ENCODE results near the gene XPNPEP1. TPM values are rescaled to one million over a fixed set of nuclear protein-coding genes. Genes with fewer than 3 reads are reported as not detected.

Gene XPNPEP1
- total and polyA plus RNA-seq, 8 donors: 49.0 to 93.6 (median 80.5) TPM

GRCh38 chr10:109831846-109832245 is 91.5 kb downstream of the XPNPEP1 start:
- no peak for TF ChIP-seq CTCF (IDR thresholded peaks at IDR 0.05)
- H3K36me3 ChIP-seq: no peaks in the 10 kb centered on the region
- ATAC-seq (no peak), DNase-seq (no peak)
- no peaks in the 10 kb centered on the region for H3K27me3 ChIP-seq
- no peaks in the 10 kb centered on the region for H3K4me1 ChIP-seq
- H3K27ac ChIP-seq: no peak overlapping the region
- H3K4me3 ChIP-seq: no peak overlapping the region
- intact Hi-C loops (cut with DNase I): no loop called here
- peaks cover 0 to 9% of the 10 kb centered on the region in 2 donors for H3K9me3 ChIP-seq

- no peak for DNase-seq
- intact Hi-C loops (cut with DNase I): no loop called here
- no peak for TF ChIP-seq CTCF (IDR thresholded peaks at IDR 0.05)
- Histone ChIP-seq H3K27ac (no peak overlapping the region), H3K9me3 (no peaks in the 10 kb centered on the region), H3K36me3 (no peaks in the 10 kb centered on the region), H3K4me1 (no peaks in the 10 kb centered on the region), H3K4me3 (no peak overlapping the region), H3K27me3 (no peaks in the 10 kb centered on the region)
- no peak for ATAC-seq
Observed at GRCh38 chr10:109824206-109824605, 99.1 kb downstream of the XPNPEP1 start.

GRCh38 chr10:109823196-109823595 is 100.1 kb downstream of the XPNPEP1 start:
- Histone ChIP-seq H3K27ac (no peak overlapping the region), H3K4me3 (no peak overlapping the region), H3K27me3 (no peaks in the 10 kb centered on the region), H3K9me3 (no peaks in the 10 kb centered on the region), H3K36me3 (no peaks in the 10 kb centered on the region), H3K4me1 (no peaks in the 10 kb centered on the region)
- TF ChIP-seq CTCF (IDR thresholded peaks at IDR 0.05): no peak
- no peak for ATAC-seq
- no peak for DNase-seq
- intact Hi-C loops (cut with DNase I): no loop called here

- ATAC-seq (no peak), DNase-seq (no peak)
- no peaks in the 10 kb centered on the region for H3K36me3 ChIP-seq
- H3K4me1 ChIP-seq: no peaks in the 10 kb centered on the region
- intact Hi-C loops (cut with DNase I): no loop called here
- no peak overlapping the region for H3K27ac ChIP-seq
- no peaks in the 10 kb centered on the region for H3K9me3 ChIP-seq
- no peaks in the 10 kb centered on the region for H3K27me3 ChIP-seq
- no peak overlapping the region for H3K4me3 ChIP-seq
- no peak for TF ChIP-seq CTCF (IDR thresholded peaks at IDR 0.05)
Observed at GRCh38 chr10:109821672-109822071, 101.6 kb downstream of the XPNPEP1 start.

- intact Hi-C loops (cut with DNase I): no loop called here
- no peak for TF ChIP-seq CTCF (IDR thresholded peaks at IDR 0.05)
Observed at GRCh38 chr10:109820620-109821405, 102.5 kb downstream of the XPNPEP1 start.

More at GRCh38 chr10:109820620-109821405, 102.5 kb downstream of the XPNPEP1 start:
- Histone ChIP-seq H3K27me3 (no peaks in the 10 kb centered on the region), H3K27ac (no peak overlapping the region), H3K4me3 (no peak overlapping the region), H3K9me3 (no peaks in the 10 kb centered on the region), H3K4me1 (no peaks in the 10 kb centered on the region), H3K36me3 (no peaks in the 10 kb centered on the region)
- DNase-seq (no peak), ATAC-seq (no peak)
